Measurements from ENCODE around the gene TBX10.

- TF ChIP-seq POLR2A (IDR thresholded peaks at IDR 0.05; ENCODE audit: low read depth, low read length) = no peak
- no peak for TF ChIP-seq POLR2AphosphoS5 (IDR thresholded peaks at IDR 0.05; ENCODE audit: low read depth, low read length)
- TF ChIP-seq TAF1 (IDR thresholded peaks at IDR 0.05; ENCODE audit: low read depth, low read length) = no peak
- TF ChIP-seq SPI1 (IDR thresholded peaks at IDR 0.05; ENCODE audit: low read depth, low read length) = no peak
- TF ChIP-seq POU2F2 (IDR thresholded peaks at IDR 0.05; ENCODE audit: low read depth, low read length) = no peak
These were observed 48.4 kb upstream of the TBX10 start for GRCh38 chr11:67687986-67688385.

Data from GM12891 (cell line).